Breast epithelium (tissue), 4 donors: ENCODE measurements around the gene IGSF21. TPM values are rescaled to one million over a fixed set of nuclear protein-coding genes. Genes with fewer than 3 reads are reported as not detected.

Experiments
- DNase-seq, 2 donors: peaks; one replicate each; pipeline ENCODE4 v3.0.0-alpha.2; 2019; ENCODE audit warnings: low spot score in 2 of 2
- H3K27ac ChIP-seq, 2 donors: fragments of 200-600 bp; sonication (generic) in 1 of 2; one replicate each; pipeline ENCODE4 v1.5.1; 2016 to 2019; ENCODE audit warnings: mild to moderate bottlenecking in 1 of 2
- H3K27me3 ChIP-seq, 2 donors: fragments of 200-600 bp; sonication (generic) in 1 of 2; one replicate each; pipeline versions ENCODE4 v1.5.1 to v1.6.0; 2017 to 2019; ENCODE audit warnings: control low read depth in 1 of 2, mild to moderate bottlenecking in 1 of 2
- H3K36me3 ChIP-seq: fragments of 200-600 bp; one replicate; pipeline ENCODE4 v1.5.1; 2019
- H3K4me1 ChIP-seq, 2 donors: fragments of 200-600 bp; sonication (generic); one replicate each; pipeline ENCODE4 v1.5.1; 2016 to 2019; ENCODE audit warnings: control low read depth in 1 of 2
- H3K4me3 ChIP-seq, 3 donors: fragments of 200-600 bp; sonication (generic); 1 replicate in 2 of 3; 2 replicates in 1 of 3; pipeline ENCODE4 v1.5.1; 2016 to 2019; ENCODE audit warnings: mild to moderate bottlenecking in 3 of 3, moderate library complexity in 2 of 3
- H3K9me3 ChIP-seq, 2 donors: fragments of 200-600 bp; sonication (generic) in 1 of 2; one replicate each; pipeline ENCODE4 v1.5.1; 2016 to 2019; ENCODE audit warnings: control low read depth in 1 of 2
- CTCF ChIP-seq, 3 donors: fragments of 450-650 bp; IDR thresholded peaks; one replicate each; pipeline ENCODE4 v1.5.1; 2016 to 2017; ENCODE audit warnings: antibody characterized with exemption in 3 of 3, mild to moderate bottlenecking in 3 of 3, moderate library complexity in 3 of 3
- POLR2A ChIP-seq: fragments of 450-650 bp; IDR thresholded peaks from one replicate; pipeline ENCODE4 v1.6.1; 2016; ENCODE audit warnings: antibody characterized with exemption, mild to moderate bottlenecking, moderate library complexity
- POLR2AphosphoS5 ChIP-seq, 3 donors: sonication (generic); formaldehyde crosslinking; IDR thresholded peaks; one replicate each; pipeline ENCODE4 v1.6.1; 2017; ENCODE audit warnings: antibody characterized with exemption in 3 of 3
- intact Hi-C: fragments of 100-400 bp; cut with DNase I; formaldehyde crosslinking; loops from one replicate; pipeline ENCODE4 v1.15.1; 2023; ENCODE audit warnings: low total_unique reads
- total RNA-seq, 3 donors: library from RNA; depleted of rRNA; stranded (reverse); fragments of >200 nt; gene quantifications; one replicate each; pipeline ENCODE4 v1.1.0, GENCODE V29; 2016

The IGSF21 gene
- total RNA-seq, 3 donors from 2014 or later: 4.8 to 9.5 (median 4.8) TPM

- TF ChIP-seq CTCF (IDR thresholded peaks at IDR 0.05) (no peak), POLR2A (no peak), POLR2AphosphoS5 (IDR thresholded peaks at IDR 0.05) (no peak)
- H3K27ac ChIP-seq: peak overlapping the region; percentile 21 to 30
- intact Hi-C loops: no loop called here
- H3K4me1 ChIP-seq: no peaks in the 10 kb centered on the region
- DNase-seq: no peak
- H3K27me3 ChIP-seq: peaks cover 0 to 53% of the 10 kb centered on the region in 2 donors
- H3K36me3 ChIP-seq: no peaks in the 10 kb centered on the region
- H3K4me3 ChIP-seq: no peak overlapping the region
- no peaks in the 10 kb centered on the region for H3K9me3 ChIP-seq
Measured at GRCh38 chr1:18297896-18298648, 190.5 kb downstream of the IGSF21 start.

GRCh38 chr1:18299441-18300338, 192.1 kb downstream of the IGSF21 start:
- Histone ChIP-seq H3K9me3 (no peaks in the 10 kb centered on the region), H3K27ac (peak overlapping the region in 1 of 2 donors; percentile 9), H3K4me3 (no peak overlapping the region), H3K4me1 (no peaks in the 10 kb centered on the region), H3K36me3 (no peaks in the 10 kb centered on the region), H3K27me3 (peaks cover 0 to 58% of the 10 kb centered on the region in 2 donors)
- TF ChIP-seq CTCF (IDR thresholded peaks at IDR 0.05) (peak in 2 of 3 donors; percentile 59 to 68), POLR2A (no peak), POLR2AphosphoS5 (IDR thresholded peaks at IDR 0.05) (no peak)
- no peak for DNase-seq
- intact Hi-C loops: no loop called here

- H3K9me3 ChIP-seq: no peaks in the 10 kb centered on the region
- intact Hi-C loops: no loop called here
Measured at GRCh38 chr1:18300376-18300775, 192.8 kb downstream of the IGSF21 start.

GRCh38 chr1:18302788-18303413, 195.3 kb downstream of the IGSF21 start:
- Histone ChIP-seq H3K4me1 (no peaks in the 10 kb centered on the region), H3K4me3 (no peak overlapping the region), H3K9me3 (no peaks in the 10 kb centered on the region), H3K36me3 (no peaks in the 10 kb centered on the region), H3K27ac (no peak overlapping the region), H3K27me3 (peaks cover 0 to 27% of the 10 kb centered on the region in 2 donors)
- intact Hi-C loops: no loop called here
- no peak for DNase-seq
- TF ChIP-seq POLR2AphosphoS5 (IDR thresholded peaks at IDR 0.05) (no peak), POLR2A (no peak), CTCF (IDR thresholded peaks at IDR 0.05) (no peak)

More at GRCh38 chr1:18300376-18300775, 192.8 kb downstream of the IGSF21 start:
- Histone ChIP-seq H3K27me3 (peaks cover 0 to 51% of the 10 kb centered on the region in 2 donors), H3K36me3 (no peaks in the 10 kb centered on the region), H3K4me3 (no peak overlapping the region), H3K4me1 (no peaks in the 10 kb centered on the region), H3K27ac (no peak overlapping the region)
- DNase-seq: no peak
- TF ChIP-seq POLR2AphosphoS5 (IDR thresholded peaks at IDR 0.05) (no peak), POLR2A (no peak), CTCF (IDR thresholded peaks at IDR 0.05) (no peak)
